Aorta (tissue), 5 donors: ENCODE results near the gene RNF222. TPM values are rescaled to one million over a fixed set of nuclear protein-coding genes. Genes with fewer than 3 reads are reported as not detected.
"Not testable (repeated sequence)": the region's sequence is repeated elsewhere in the genome, so short reads cannot be mapped to it uniquely, and the experiment has no call there.

Source experiments
- ATAC-seq: fragments of 200-7000 bp; cut with Tn5 transposase; one replicate; pipeline ENCODE4 v1.9.1; 2022; ENCODE audit warnings: moderate library complexity; ENCODE audit not compliant: low FRiP score
- DNase-seq, 2 donors: peaks; one replicate each; pipeline ENCODE4 v3.0.0-alpha.2; 2020
- H3K27ac ChIP-seq, 2 donors: one replicate each; pipeline ENCODE4 v1.5.1; 2013; ENCODE audit warnings: low read length in 2 of 2, mild to moderate bottlenecking in 2 of 2, moderate library complexity in 2 of 2, control low read depth in 1 of 2, inconsistent platforms in 1 of 2, low read depth in 1 of 2
- H3K27me3 ChIP-seq, 2 donors: one replicate each; pipeline ENCODE4 v1.6.1; 2013; ENCODE audit warnings: control low read depth in 1 of 2, low read length in 1 of 2, mild to moderate bottlenecking in 1 of 2, moderate library complexity in 1 of 2; ENCODE audit not compliant: insufficient read depth in 2 of 2, control insufficient read depth in 1 of 2
- H3K36me3 ChIP-seq, 2 donors: one replicate each; pipeline ENCODE4 v1.6.1; 2013; ENCODE audit warnings: control low read depth in 1 of 2, low read length in 1 of 2, mild to moderate bottlenecking in 1 of 2; ENCODE audit not compliant: insufficient read depth in 2 of 2, control insufficient read depth in 1 of 2
- H3K4me1 ChIP-seq, 2 donors: one replicate each; pipeline ENCODE4 v1.6.1; 2013; ENCODE audit warnings: low read length in 2 of 2, control low read depth in 1 of 2, mild to moderate bottlenecking in 1 of 2, moderate library complexity in 1 of 2; ENCODE audit not compliant: insufficient read depth in 2 of 2, control insufficient read depth in 1 of 2
- H3K4me3 ChIP-seq, 2 donors: one replicate each; pipeline ENCODE4 v1.5.1; 2013; ENCODE audit warnings: low read length in 2 of 2, control low read depth in 1 of 2, mild to moderate bottlenecking in 1 of 2
- H3K9me3 ChIP-seq: one replicate; pipeline ENCODE4 v1.6.1; 2013; ENCODE audit warnings: mild to moderate bottlenecking, low read length; ENCODE audit not compliant: control insufficient read depth
- WGBS, 2 donors: extraction: QIAGEN DNeasy Blood & Tissue Kit; methylation state at CpG; one replicate each; pipeline ENCODE4 v1.1.7; 2013; 5-methylcytosine and 5-hydroxymethylcytosine counted together
- intact Hi-C, 2 donors: fragments of 100-400 bp; cut with DNase I; formaldehyde crosslinking; loops; one replicate each; pipeline versions ENCODE4 v1.14.2 to v1.15.0; 2022
- polyA plus RNA-seq, 2 donors: library from polyadenylated mRNA; stranded (reverse); fragments of 200-250 nt; gene quantifications; one replicate each; pipeline ENCODE4 v1.2.3, GENCODE V29; 2013
- total RNA-seq, 2 donors: library from RNA; stranded (reverse); fragmentation: NEBNext Ultra II Directional; extraction: Animal tissue kit (Norgen Biotek cat#: 25700); gene quantifications; one replicate each; pipeline ENCODE4 v1.2.1, GENCODE V29; 2021
- donor health status: healthy with polysubstance abuse.
- donor health status: Bipolar disorder and iron deficiency.
- donor health status: DM: no; HTN: no; CAD: no.
- donor health status: DM: no; HTN: no; CAD: no.
- donor health status: DM: yes; HTN: yes; CAD: no.

Gene RNF222
- total and polyA plus RNA-seq, 4 donors: not detected

DNA sequence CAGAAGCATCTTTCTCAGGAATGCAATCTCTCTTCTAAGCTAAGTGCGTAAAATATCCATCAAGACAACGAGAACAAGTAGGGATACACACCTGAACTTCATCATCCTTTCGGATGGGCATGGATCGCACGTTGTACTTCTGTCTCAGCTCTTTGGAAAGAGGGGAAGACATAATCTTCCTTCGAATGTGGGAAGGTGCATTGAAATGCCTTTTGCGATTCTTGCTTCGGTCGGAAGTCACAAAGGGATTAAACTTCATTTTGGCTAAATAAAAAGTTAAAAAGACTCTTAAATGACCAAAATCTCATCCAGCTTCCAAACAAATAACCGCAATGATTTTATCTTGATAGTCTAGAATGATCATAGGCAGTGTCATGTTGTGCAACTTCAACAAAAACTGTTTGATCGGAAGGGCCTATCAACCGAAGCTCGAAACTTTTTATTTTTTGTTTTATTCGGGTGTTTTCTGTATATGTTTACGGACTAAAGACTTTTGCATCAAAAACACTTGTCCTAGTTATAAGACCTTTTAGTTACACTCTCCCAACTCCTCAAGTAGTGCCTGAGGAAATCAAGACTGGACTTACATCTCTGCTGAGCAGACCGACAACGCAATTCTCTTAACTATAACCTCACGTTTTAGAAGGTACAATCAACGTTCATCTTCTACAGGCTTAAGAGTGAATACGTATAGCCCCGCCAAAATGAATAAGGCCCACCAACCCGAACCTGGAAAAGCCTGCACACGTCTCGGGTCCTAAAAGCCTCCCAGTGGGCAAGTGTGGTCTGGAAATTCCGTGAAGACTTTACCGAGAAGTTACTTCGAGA lies 15.4 kb downstream of the RNF222 start:
- peaks cover 0 to 8% of the 10 kb centered on the region in 2 donors for H3K36me3 ChIP-seq
- H3K4me1 ChIP-seq: no peaks in the 10 kb centered on the region
- ATAC-seq: no peak
- intact Hi-C loops: no loop called here
- H3K27ac ChIP-seq: peak overlapping the region in 1 of 2 donors; percentile 4
- DNase-seq: no peak
- H3K27me3 ChIP-seq: no peaks in the 10 kb centered on the region
- 23% methylated on average over 27 of the region's 27 CpGs for WGBS, 2 donors
- H3K9me3 ChIP-seq: no peaks in the 10 kb centered on the region
- H3K4me3 ChIP-seq: peak overlapping the region; percentile 81 to 95

GRCh38 chr17:8380049-8380448 lies 17.6 kb downstream of the RNF222 start:
- no peak for ATAC-seq
- intact Hi-C loops: no loop called here
- Histone ChIP-seq H3K4me3 (no peak overlapping the region), H3K36me3 (peaks cover 0 to 8% of the 10 kb centered on the region in 2 donors), H3K27ac (no peak overlapping the region), H3K27me3 (no peaks in the 10 kb centered on the region), H3K9me3 (no peaks in the 10 kb centered on the region), H3K4me1 (peaks cover 0 to 2% of the 10 kb centered on the region in 2 donors)
- DNase-seq: no peak
- WGBS, 2 donors: 55 to 59% methylated on average over 3 of the region's 3 CpGs

- 75 to 82% methylated on average over 8 of the region's 8 CpGs for WGBS, 2 donors
- H3K27ac ChIP-seq, H3K4me3 ChIP-seq, H3K36me3 ChIP-seq, intact Hi-C loops, ATAC-seq, DNase-seq, H3K9me3 ChIP-seq, H3K4me1 ChIP-seq, H3K27me3 ChIP-seq: not testable (repeated sequence)
Observed at GRCh38 chr17:8378117-8378516, 19.5 kb downstream of the RNF222 start.

GRCh38 chr17:8377422-8377821 lies 20.2 kb downstream of the RNF222 start:
- DNase-seq (no peak), ATAC-seq (no peak)
- H3K4me1 ChIP-seq: peaks cover 0 to 2% of the 10 kb centered on the region in 2 donors
- H3K4me3 ChIP-seq: no peak overlapping the region
- no peaks in the 10 kb centered on the region for H3K9me3 ChIP-seq
- H3K27me3 ChIP-seq: no peaks in the 10 kb centered on the region
- intact Hi-C loops: no loop called here
- H3K36me3 ChIP-seq: peaks cover 0 to 8% of the 10 kb centered on the region in 2 donors
- H3K27ac ChIP-seq: no peak overlapping the region
- WGBS, 2 donors: 89 to 91% methylated on average over 4 of the region's 4 CpGs

DNA sequence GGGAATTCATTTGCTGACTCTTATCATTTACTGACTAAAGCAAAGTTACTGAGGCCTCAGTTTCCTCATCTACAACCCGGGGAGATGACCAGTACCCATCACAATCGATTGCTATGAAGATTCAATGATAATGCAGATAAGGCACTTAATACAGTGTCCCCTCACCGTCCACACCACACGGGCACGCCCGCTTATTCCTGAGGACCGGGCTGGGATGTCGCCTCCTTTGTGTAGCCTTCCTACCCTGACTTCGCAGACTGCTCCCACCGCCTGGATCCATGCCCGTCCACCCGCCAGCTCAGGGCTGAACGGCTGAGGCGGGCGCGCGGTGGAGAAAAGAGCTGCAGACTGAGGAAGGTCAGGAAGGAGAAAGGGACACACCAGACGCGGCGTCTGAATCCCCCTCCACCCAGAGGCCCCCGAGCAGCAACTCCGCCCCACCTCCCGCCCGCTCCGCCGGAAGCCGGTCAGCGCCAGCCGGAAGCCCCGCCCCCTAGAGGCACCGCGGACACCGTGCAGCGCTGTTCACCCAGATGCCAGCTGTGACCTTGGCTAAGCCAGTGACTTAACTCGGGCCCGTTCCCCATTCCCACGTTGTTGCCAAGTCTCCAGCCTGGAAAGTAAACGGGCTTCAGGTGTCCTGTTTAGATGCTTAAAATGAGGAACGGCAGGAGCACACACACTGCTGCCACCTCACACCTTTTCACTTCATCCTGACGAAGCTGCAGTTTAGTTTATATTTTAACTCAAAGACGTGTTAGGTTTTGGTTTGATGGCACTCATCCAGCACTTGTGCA lies 21.2 kb downstream of the RNF222 start, which contains the start of gene KRABD2:
KRABD2 (minus strand) TSS at position 434 of the 797 bp plus-strand sequence.
- H3K27ac ChIP-seq: peak within 1 kb of the TSS in 1 of 2 donors; percentile 55
- 0 to 1% methylated on average over 41 of the region's 41 CpGs for WGBS, 2 donors
- H3K4me3 ChIP-seq: peak within 1 kb of the TSS; percentile 55 to 68
- H3K27me3 ChIP-seq: no peaks in the 10 kb centered on the region
- DNase-seq: peak; percentile 94 to 98
- no peaks in the 10 kb centered on the region for H3K9me3 ChIP-seq
- peak; percentile 98 for ATAC-seq
- H3K36me3 ChIP-seq: peaks cover 0 to 8% of the 10 kb centered on the region in 2 donors
- intact Hi-C loops: no loop called here
- H3K4me1 ChIP-seq: peaks cover 0 to 2% of the 10 kb centered on the region in 2 donors

DNA sequence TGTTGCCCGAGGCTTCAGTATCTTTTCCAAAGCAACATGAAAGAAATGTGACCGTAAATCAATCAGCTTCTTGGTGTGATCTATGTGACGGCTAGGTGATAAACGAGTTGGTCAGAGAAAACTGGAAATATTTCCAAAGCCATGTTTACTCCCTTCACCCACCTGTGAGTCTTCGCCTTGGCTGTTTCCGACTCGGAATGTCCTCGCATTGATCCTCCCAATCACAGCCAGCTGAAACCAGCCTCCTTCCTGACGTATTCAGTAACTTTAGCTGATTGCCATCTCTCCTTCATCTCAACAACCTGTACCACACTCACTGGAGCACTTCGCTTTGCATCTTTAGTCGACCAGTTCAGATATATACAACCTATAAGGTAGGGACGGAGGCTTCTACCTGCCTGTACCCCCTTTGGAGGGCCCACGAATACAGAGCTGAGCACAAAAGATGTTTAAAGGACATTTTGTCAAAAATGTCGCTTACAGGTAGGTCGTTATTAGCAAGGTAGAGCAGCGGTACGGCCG lies 21.8 kb downstream of the RNF222 start:
- Histone ChIP-seq H3K27ac (no peak overlapping the region), H3K36me3 (peaks cover 0 to 8% of the 10 kb centered on the region in 2 donors), H3K27me3 (no peaks in the 10 kb centered on the region), H3K4me3 (peak overlapping the region; percentile 55 to 68), H3K4me1 (peaks cover 0 to 2% of the 10 kb centered on the region in 2 donors), H3K9me3 (no peaks in the 10 kb centered on the region)
- WGBS, 2 donors: 19 to 23% methylated on average over 18 of the region's 18 CpGs
- no peak for ATAC-seq
- DNase-seq: no peak
- intact Hi-C loops: no loop called here

DNA sequence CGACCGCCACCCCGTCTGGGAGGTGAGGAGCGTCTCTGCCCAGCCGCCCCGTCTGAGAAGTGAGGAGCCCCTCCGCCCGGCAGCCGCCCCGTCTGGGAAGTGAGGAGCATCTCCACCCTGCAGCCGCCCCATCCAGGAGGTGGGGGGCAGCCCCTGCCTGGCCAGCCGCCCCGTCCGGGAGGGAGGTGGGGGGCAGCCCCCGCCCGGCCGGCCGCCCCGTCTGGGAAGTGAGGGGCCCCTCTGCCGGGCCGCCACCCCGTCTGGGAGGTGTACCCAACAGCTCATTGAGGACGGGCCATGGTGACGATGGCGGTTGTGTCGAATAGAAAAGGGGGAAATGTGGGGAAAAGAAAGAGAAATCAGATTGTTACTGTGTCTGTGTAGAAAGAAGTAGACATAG lies 23.8 kb downstream of the RNF222 start:
- H3K27me3 ChIP-seq, H3K4me1 ChIP-seq, H3K9me3 ChIP-seq, ATAC-seq, H3K4me3 ChIP-seq, H3K27ac ChIP-seq, H3K36me3 ChIP-seq, DNase-seq, intact Hi-C loops: not testable (repeated sequence)
- 92 to 94% methylated on average over 23 to 26 of the region's 26 CpGs for WGBS, 2 donors

DNA sequence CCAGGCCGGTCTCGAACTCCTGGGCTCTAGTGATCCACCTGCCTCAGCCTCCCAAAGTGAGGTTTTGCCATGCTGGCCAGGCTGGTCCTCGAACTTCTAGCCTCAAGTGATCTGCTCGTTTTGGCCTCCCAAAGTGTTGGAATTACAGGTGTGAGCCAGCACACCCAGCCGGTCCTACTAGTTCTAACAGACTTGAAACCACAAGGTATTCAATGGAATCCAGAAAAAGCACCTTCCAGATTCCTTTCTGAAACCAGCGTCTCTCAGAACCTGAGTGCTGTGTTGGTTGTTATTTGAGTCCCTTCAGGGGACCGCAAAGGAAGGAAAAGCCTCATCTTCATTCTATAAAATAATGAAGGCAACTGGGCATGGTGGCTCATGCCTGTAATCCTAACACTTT lies 25.2 kb downstream of the RNF222 start:
- intact Hi-C loops: no loop called here
- Histone ChIP-seq H3K27ac (no peak overlapping the region), H3K9me3 (no peaks in the 10 kb centered on the region), H3K4me3 (no peak overlapping the region), H3K27me3 (no peaks in the 10 kb centered on the region), H3K36me3 (peaks cover 3 to 4% of the 10 kb centered on the region in 2 donors), H3K4me1 (peaks cover 0 to 2% of the 10 kb centered on the region in 2 donors)
- WGBS, 2 donors: 88 to 94% methylated on average over 7 of the region's 7 CpGs
- ATAC-seq (no peak), DNase-seq (no peak)
